Neural cell (in vitro differentiated cells): Measurements from ENCODE around the gene NAP1L1. TPM values are rescaled to one million over a fixed set of nuclear protein-coding genes. Genes with fewer than 3 reads are reported as not detected.

ENCODE experiments used
- H2AFZ ChIP-seq: fragments of 200-600, 300-800 bp; sonication (generic), shearing (Covaris generic); 2 replicates; pipeline ENCODE4 v1.6.0; 2014; ENCODE audit warnings: low read depth, mild to moderate bottlenecking, antibody characterized with exemption, low read length, moderate library complexity
- H3F3A ChIP-seq: fragments of 200-600 bp; shearing (Covaris generic); 2 replicates; pipeline ENCODE4 v1.6.1; 2016; ENCODE audit warnings: mild to moderate bottlenecking, moderate library complexity, mixed read lengths, antibody characterized with exemption, low read length; ENCODE audit not compliant: insufficient read depth, poor library complexity, severe bottlenecking
- H3K27ac ChIP-seq: fragments of 200-600, 300-800 bp; sonication (generic), shearing (Covaris generic); 2 replicates; pipeline ENCODE4 v1.5.1; 2014; ENCODE audit warnings: mild to moderate bottlenecking, low read length, moderate library complexity
- H3K27me3 ChIP-seq: fragments of 300-800, 200-600 bp; sonication (generic), shearing (Covaris generic); 2 replicates; pipeline ENCODE4 v1.6.0; 2014; ENCODE audit warnings: mild to moderate bottlenecking, low read depth, low read length, moderate library complexity; ENCODE audit not compliant: insufficient read depth
- H3K36me3 ChIP-seq: fragments of 300-800, 200-600 bp; sonication (generic), shearing (Covaris generic); 2 replicates; pipeline ENCODE4 v1.5.1; 2014; ENCODE audit warnings: mild to moderate bottlenecking, antibody characterized with exemption, low read length, moderate library complexity; ENCODE audit not compliant: insufficient read depth
- H3K4me2 ChIP-seq: fragments of 300-800, 200-600 bp; sonication (generic), shearing (Covaris generic); 2 replicates; pipeline ENCODE4 v1.6.0; 2014; ENCODE audit warnings: mild to moderate bottlenecking, low read length
- H3K4me3 ChIP-seq: fragments of 300-800, 200-600 bp; sonication (generic), shearing (Covaris generic); 2 replicates; pipeline ENCODE4 v1.5.1; 2014; ENCODE audit warnings: mild to moderate bottlenecking, low read length, moderate library complexity
- H3K79me2 ChIP-seq: fragments of 200-600 bp; shearing (Covaris generic); replicated peaks from 2 replicates; pipeline ENCODE4 v1.6.0; 2014; ENCODE audit warnings: mild to moderate bottlenecking, low read length, moderate library complexity; ENCODE audit not compliant: insufficient read depth
- H3K9ac ChIP-seq: fragments of 300-800, 200-600 bp; sonication (generic), shearing (Covaris generic); 2 replicates; pipeline ENCODE4 v1.6.1; 2016; ENCODE audit warnings: mild to moderate bottlenecking, low read length, mixed read lengths
- H3K9me2 ChIP-seq: fragments of 200-600 bp; shearing (Covaris generic); 2 replicates; pipeline ENCODE4 v1.6.1; 2016; ENCODE audit warnings: mild to moderate bottlenecking, low read length, mixed read lengths; ENCODE audit not compliant: insufficient read depth
- H3K9me3 ChIP-seq: fragments of 200-600, 300-800 bp; sonication (generic), shearing (Covaris generic); 2 replicates; pipeline ENCODE4 v1.6.1; 2016; ENCODE audit warnings: mild to moderate bottlenecking, mixed run types, low read length, moderate library complexity, mixed read lengths
- H4K20me1 ChIP-seq: fragments of 200-600 bp; shearing (Covaris generic); 2 replicates; pipeline ENCODE4 v1.6.1; 2016; ENCODE audit warnings: mild to moderate bottlenecking, mixed run types; ENCODE audit not compliant: insufficient read depth
- EP300 ChIP-seq: fragments of 450-650 bp; conservative IDR thresholded peaks from 2 replicates; pipeline ENCODE4 v1.6.1; 2014; ENCODE audit warnings: antibody characterized with exemption, mild to moderate bottlenecking, moderate library complexity; ENCODE audit not compliant: poor library complexity, severe bottlenecking
- EZH2 ChIP-seq: fragments of 200-600, 300-800 bp; shearing (Covaris generic), sonication (generic); IDR thresholded peaks from 2 replicates; pipeline ENCODE4 v1.6.1; 2014; ENCODE audit warnings: antibody characterized with exemption, low read length, borderline replicate concordance, mild to moderate bottlenecking; ENCODE audit not compliant: insufficient read depth, poor library complexity, severe bottlenecking
- MXI1 ChIP-seq: fragments of 450-650 bp; conservative IDR thresholded peaks from 2 replicates; pipeline ENCODE4 v1.6.1; 2014; ENCODE audit warnings: antibody characterized with exemption, mild to moderate bottlenecking; ENCODE audit not compliant: poor library complexity, severe bottlenecking
- POLR2AphosphoS5 ChIP-seq: IDR thresholded peaks from 2 replicates; pipeline ENCODE4 v1.6.1; 2012
- RAD21 ChIP-seq: fragments of 450-650 bp; conservative IDR thresholded peaks from 2 replicates; pipeline ENCODE4 v1.6.1; 2014; ENCODE audit warnings: antibody characterized with exemption, mild to moderate bottlenecking, moderate library complexity
- SMC3 ChIP-seq: fragments of 450-650 bp; conservative IDR thresholded peaks from 2 replicates; pipeline ENCODE4 v1.6.1; 2014; ENCODE audit warnings: antibody characterized with exemption, mild to moderate bottlenecking, moderate library complexity; ENCODE audit not compliant: poor library complexity
- TAF1 ChIP-seq: IDR thresholded peaks from 2 replicates; pipeline ENCODE4 v1.6.1; 2012; ENCODE audit warnings: low read depth
- polyA plus RNA-seq: library from polyadenylated mRNA; depleted of rRNA; stranded (reverse); fragments of >200 nt; gene quantifications from 2 replicates; pipeline ENCODE4 v1.2.3, GENCODE V29; 2014
- TF ChIP-seq, protein P1 (sequence below): IDR thresholded peaks from 2 replicates; pipeline ENCODE4 v1.6.1; 2012; ENCODE audit warnings: borderline replicate concordance
- TF ChIP-seq, protein P2 (sequence below): fragments of 450-650 bp; IDR thresholded peaks from 2 replicates; pipeline ENCODE4 v1.5.1; 2014; ENCODE audit warnings: antibody characterized with exemption, mild to moderate bottlenecking, moderate library complexity; ENCODE audit not compliant: poor library complexity, severe bottlenecking

The NAP1L1 gene
- polyA plus RNA-seq, 1 donor from 2014 or later: 359 TPM

DNA sequence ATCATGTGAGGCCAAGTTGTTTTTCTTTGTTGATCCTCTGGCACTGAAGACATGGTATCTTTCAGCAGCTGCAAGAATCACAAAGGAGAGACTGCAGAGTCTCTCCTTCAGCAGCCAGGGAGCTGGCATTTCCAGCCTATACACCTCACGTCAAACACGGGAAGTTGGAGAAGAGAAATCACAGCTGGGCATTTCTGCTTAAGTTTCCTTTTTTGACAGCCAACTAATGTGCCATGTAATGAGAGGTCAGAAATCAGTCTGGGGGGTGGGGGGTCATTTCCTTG, 81.2 kb downstream of the NAP1L1 start:
- H4K20me1 ChIP-seq: no peaks in the 10 kb centered on the region
- no peak overlapping the region for H2AFZ ChIP-seq

DNA sequence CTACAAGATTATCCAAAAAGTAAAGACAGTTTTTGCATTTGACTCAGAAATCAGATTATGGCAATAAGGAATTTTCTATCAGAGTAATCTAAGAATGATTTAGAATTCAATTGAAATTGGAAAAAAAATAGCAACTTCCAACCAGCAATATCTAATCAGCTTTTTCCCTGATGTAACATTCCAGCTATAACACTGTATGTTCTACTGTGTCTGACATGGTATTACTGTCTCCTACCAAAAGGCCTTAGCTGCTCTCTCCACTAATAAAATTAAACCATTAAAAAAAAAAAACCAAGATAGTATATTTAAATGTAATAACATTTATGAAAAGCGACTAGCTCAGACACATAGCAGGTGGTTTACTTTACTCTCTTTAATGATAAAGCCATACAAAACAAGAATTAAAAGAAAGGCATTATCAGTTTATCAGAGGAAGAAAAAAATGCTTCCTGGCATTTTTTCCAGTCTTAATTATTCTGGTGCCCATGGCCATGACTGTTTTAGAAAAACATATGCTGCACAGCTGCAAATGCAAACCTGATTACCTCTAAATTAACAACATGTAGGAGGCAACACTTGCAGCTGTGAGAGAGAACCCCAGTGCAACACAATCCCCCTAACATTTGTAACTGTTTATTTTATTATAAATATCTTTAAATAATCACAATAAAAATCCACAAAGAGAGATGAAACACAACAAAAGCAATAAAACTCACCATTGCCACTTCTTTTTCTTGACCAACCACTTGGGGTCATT, 81.7 kb downstream of the NAP1L1 start:
- no peak overlapping the region for H3K4me3 ChIP-seq
- H3K9me2 ChIP-seq: no peaks in the 10 kb centered on the region
- H3K27ac ChIP-seq: no peak overlapping the region
- no peaks in the 10 kb centered on the region for H4K20me1 ChIP-seq
- no peaks in the 10 kb centered on the region for H3K9me3 ChIP-seq
- H3K27me3 ChIP-seq: no peaks in the 10 kb centered on the region
- no peak overlapping the region for H3K9ac ChIP-seq
- H3K4me2 ChIP-seq: no peak overlapping the region
- TF ChIP-seq MXI1 (no peak), EP300 (no peak), TAF1 (no peak), EZH2 (no peak)
- TF ChIP-seq, protein P1, sequence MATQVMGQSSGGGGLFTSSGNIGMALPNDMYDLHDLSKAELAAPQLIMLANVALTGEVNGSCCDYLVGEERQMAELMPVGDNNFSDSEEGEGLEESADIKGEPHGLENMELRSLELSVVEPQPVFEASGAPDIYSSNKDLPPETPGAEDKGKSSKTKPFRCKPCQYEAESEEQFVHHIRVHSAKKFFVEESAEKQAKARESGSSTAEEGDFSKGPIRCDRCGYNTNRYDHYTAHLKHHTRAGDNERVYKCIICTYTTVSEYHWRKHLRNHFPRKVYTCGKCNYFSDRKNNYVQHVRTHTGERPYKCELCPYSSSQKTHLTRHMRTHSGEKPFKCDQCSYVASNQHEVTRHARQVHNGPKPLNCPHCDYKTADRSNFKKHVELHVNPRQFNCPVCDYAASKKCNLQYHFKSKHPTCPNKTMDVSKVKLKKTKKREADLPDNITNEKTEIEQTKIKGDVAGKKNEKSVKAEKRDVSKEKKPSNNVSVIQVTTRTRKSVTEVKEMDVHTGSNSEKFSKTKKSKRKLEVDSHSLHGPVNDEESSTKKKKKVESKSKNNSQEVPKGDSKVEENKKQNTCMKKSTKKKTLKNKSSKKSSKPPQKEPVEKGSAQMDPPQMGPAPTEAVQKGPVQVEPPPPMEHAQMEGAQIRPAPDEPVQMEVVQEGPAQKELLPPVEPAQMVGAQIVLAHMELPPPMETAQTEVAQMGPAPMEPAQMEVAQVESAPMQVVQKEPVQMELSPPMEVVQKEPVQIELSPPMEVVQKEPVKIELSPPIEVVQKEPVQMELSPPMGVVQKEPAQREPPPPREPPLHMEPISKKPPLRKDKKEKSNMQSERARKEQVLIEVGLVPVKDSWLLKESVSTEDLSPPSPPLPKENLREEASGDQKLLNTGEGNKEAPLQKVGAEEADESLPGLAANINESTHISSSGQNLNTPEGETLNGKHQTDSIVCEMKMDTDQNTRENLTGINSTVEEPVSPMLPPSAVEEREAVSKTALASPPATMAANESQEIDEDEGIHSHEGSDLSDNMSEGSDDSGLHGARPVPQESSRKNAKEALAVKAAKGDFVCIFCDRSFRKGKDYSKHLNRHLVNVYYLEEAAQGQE: no peak
- no peak overlapping the region for H2AFZ ChIP-seq
- no peaks in the 10 kb centered on the region for H3K36me3 ChIP-seq
- no peaks in the 10 kb centered on the region for H3K79me2 ChIP-seq
- no peaks in the 10 kb centered on the region for H3F3A ChIP-seq

More for the DNA sequence above, 81.2 kb downstream of the NAP1L1 start:
- H3K4me3 ChIP-seq: no peak overlapping the region
- TF ChIP-seq EP300 (no peak), TAF1 (no peak), EZH2 (no peak), RAD21 (no peak), SMC3 (no peak), MXI1 (no peak), POLR2AphosphoS5 (no peak)
- TF ChIP-seq, protein P1: no peak
- TF ChIP-seq, protein P2, sequence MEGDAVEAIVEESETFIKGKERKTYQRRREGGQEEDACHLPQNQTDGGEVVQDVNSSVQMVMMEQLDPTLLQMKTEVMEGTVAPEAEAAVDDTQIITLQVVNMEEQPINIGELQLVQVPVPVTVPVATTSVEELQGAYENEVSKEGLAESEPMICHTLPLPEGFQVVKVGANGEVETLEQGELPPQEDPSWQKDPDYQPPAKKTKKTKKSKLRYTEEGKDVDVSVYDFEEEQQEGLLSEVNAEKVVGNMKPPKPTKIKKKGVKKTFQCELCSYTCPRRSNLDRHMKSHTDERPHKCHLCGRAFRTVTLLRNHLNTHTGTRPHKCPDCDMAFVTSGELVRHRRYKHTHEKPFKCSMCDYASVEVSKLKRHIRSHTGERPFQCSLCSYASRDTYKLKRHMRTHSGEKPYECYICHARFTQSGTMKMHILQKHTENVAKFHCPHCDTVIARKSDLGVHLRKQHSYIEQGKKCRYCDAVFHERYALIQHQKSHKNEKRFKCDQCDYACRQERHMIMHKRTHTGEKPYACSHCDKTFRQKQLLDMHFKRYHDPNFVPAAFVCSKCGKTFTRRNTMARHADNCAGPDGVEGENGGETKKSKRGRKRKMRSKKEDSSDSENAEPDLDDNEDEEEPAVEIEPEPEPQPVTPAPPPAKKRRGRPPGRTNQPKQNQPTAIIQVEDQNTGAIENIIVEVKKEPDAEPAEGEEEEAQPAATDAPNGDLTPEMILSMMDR: no peak
- no peaks in the 10 kb centered on the region for H3K79me2 ChIP-seq
- H3F3A ChIP-seq: no peaks in the 10 kb centered on the region
- no peak overlapping the region for H3K9ac ChIP-seq
- H3K27ac ChIP-seq: no peak overlapping the region
- H3K36me3 ChIP-seq: no peaks in the 10 kb centered on the region
- no peaks in the 10 kb centered on the region for H3K27me3 ChIP-seq
- no peaks in the 10 kb centered on the region for H3K9me3 ChIP-seq
- H3K9me2 ChIP-seq: no peaks in the 10 kb centered on the region
- H3K4me2 ChIP-seq: no peak overlapping the region
